Central memory CD8-positive, alpha-beta T cell (primary cell): Measurements from ENCODE around the gene CES3.

Experiments
- ATAC-seq: fragments of 150-1000 bp; cut with Tn5 transposase; replicated peaks from 2 replicates; pipeline ENCODE4 v1.10.0; 2022; ENCODE audit warnings: mild to moderate bottlenecking, moderate FRiP score, moderate number of reproducible peaks; ENCODE audit not compliant: poor library complexity, severe bottlenecking; ENCODE audit errors: extremely low read depth
- DNase-seq, 2 donors: peaks; one replicate each; pipeline ENCODE4 v3.0.0; 2021; ENCODE audit warnings: low spot score in 2 of 2
- H3K27ac Mint-ChIP-seq: one replicate; pipeline ENCODE4 v1.8.0; 2022; ENCODE audit warnings: low read depth, mild to moderate bottlenecking, moderate library complexity, mixed read lengths
- H3K27me3 Mint-ChIP-seq: one replicate; pipeline ENCODE4 v1.8.0; 2022; ENCODE audit warnings: mixed read lengths
- H3K36me3 Mint-ChIP-seq: one replicate; pipeline ENCODE4 v1.8.0; 2022; ENCODE audit warnings: mild to moderate bottlenecking, moderate library complexity, mixed read lengths; ENCODE audit not compliant: insufficient read depth
- H3K4me1 Mint-ChIP-seq: one replicate; pipeline ENCODE4 v1.8.0; 2022; ENCODE audit warnings: mixed read lengths
- H3K4me3 Mint-ChIP-seq: one replicate; pipeline ENCODE4 v1.8.0; 2022; ENCODE audit warnings: mild to moderate bottlenecking, moderate library complexity, mixed read lengths
- H3K9me3 Mint-ChIP-seq: one replicate; pipeline ENCODE4 v1.8.0; 2022; ENCODE audit warnings: mixed read lengths

Gene CES3

DNA sequence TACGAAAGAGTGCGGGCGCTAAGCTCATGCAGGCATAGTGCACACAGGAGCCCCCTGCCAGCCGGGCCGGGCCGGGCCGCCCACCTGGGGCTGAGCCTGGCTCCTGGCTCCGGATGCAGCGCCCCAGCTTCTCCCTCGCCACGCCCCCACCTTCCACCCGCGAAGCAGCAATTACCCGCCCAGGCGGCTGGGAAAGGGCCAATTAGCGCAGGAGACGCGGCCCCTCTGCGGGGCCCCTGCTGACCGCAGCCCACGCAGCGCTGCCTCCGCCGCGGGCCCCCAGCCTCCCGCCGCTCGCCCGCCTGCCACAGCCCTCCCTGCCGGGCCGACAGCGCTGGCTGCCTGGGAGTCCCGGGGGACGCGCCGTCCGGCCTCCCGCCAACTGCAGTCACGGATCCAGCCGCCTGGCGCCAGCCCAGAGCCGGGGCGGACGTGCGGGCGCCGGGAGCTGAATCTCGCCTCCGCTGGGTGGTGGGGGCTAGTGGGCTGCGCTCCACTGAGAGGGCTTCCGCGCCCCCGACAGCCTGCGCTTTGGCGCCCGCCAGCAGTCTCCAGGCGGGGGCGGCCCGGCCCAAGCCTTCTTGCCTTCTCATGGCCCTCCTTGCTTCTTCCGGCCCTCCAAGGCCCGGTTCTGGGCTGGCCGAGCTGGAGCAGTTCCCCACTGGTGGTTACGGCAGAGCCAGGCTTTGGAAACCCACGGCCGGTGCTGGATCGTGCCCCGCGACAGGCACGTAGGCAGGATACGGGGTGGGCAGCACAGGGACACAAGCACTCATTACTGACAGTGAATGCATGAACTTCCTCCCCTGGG is 53.0 kb downstream of the CES3 start:
- Mint-ChIP-seq H3K36me3 (peaks cover 1% of the 10 kb centered on the region), H3K4me3 (peak overlapping the region; percentile 75), H3K4me1 (no peaks in the 10 kb centered on the region), H3K27me3 (no peaks in the 10 kb centered on the region), H3K27ac (peak overlapping the region; percentile 49), H3K9me3 (no peaks in the 10 kb centered on the region)
- ATAC-seq (peak; percentile 53), DNase-seq (peak; percentile 39 to 48)

GRCh38 chr16:67014634-67015312 is 53.7 kb downstream of the CES3 start:
- H3K9me3 Mint-ChIP-seq: no peaks in the 10 kb centered on the region
- peak overlapping the region; percentile 49 for H3K27ac Mint-ChIP-seq
- no peak for DNase-seq
- H3K27me3 Mint-ChIP-seq: no peaks in the 10 kb centered on the region
- H3K4me1 Mint-ChIP-seq: no peaks in the 10 kb centered on the region
- no peak for ATAC-seq
- H3K36me3 Mint-ChIP-seq: peaks cover 1% of the 10 kb centered on the region
- peak overlapping the region; percentile 75 for H3K4me3 Mint-ChIP-seq

- H3K4me3 Mint-ChIP-seq: no peak overlapping the region
- ATAC-seq: no peak
These were observed 54.3 kb downstream of the CES3 start for GRCh38 chr16:67015313-67015731.

GRCh38 chr16:67016143-67016542 is 55.1 kb downstream of the CES3 start:
- H3K4me1 Mint-ChIP-seq: no peaks in the 10 kb centered on the region
- H3K9me3 Mint-ChIP-seq: no peaks in the 10 kb centered on the region
- H3K27ac Mint-ChIP-seq: no peak overlapping the region
- H3K4me3 Mint-ChIP-seq: no peak overlapping the region
- no peaks in the 10 kb centered on the region for H3K36me3 Mint-ChIP-seq
- DNase-seq (no peak), ATAC-seq (no peak)
- no peaks in the 10 kb centered on the region for H3K27me3 Mint-ChIP-seq

More at GRCh38 chr16:67015313-67015731, 54.3 kb downstream of the CES3 start:
- Mint-ChIP-seq H3K27me3 (no peaks in the 10 kb centered on the region), H3K4me1 (no peaks in the 10 kb centered on the region), H3K36me3 (no peaks in the 10 kb centered on the region), H3K27ac (no peak overlapping the region), H3K9me3 (no peaks in the 10 kb centered on the region)
- DNase-seq: no peak

DNA sequence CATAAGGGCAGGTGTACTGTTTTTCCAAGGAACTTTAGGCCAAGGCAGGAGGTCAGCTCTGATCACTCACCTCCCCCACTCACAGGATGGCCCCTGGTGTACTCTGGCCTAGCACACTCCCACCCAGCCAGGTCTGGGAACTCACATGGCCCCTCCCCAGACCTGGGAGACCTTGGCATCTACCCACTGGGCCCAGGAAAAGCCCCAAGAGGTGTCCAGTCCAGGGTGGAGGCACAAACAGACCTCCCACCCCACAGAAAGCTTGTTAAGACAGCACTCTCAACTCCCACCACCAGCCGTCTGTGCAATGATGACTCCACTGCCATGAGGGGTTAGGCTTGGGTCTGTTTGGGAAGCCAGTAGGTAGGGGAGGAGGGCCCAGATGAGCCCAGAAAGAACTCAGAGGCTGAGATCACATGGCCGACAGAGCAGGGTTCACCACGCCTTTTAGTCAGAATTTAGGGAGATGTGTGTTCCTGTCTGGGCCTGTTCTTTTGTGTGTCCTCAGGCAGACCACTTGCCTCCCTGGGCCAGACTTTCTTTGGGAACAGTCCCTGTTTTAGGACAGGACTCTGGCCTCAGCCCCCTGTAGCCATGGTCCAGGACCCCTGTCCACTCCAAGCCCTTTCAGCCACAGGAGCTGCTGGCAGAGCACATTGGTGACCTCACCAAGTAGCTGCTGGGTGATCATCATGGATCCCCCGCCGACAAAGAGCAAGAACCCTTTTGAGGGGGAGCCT is 55.8 kb downstream of the CES3 start:
- H3K4me1 Mint-ChIP-seq: no peaks in the 10 kb centered on the region
- H3K9me3 Mint-ChIP-seq: no peaks in the 10 kb centered on the region
- no peak overlapping the region for H3K27ac Mint-ChIP-seq
- H3K27me3 Mint-ChIP-seq: no peaks in the 10 kb centered on the region
- no peak overlapping the region for H3K4me3 Mint-ChIP-seq
- H3K36me3 Mint-ChIP-seq: no peaks in the 10 kb centered on the region
- DNase-seq (no peak), ATAC-seq (no peak)

GRCh38 chr16:67017421-67017750 is 56.3 kb downstream of the CES3 start:
- H3K4me3 Mint-ChIP-seq: no peak overlapping the region
- ATAC-seq (no peak), DNase-seq (no peak)
- H3K36me3 Mint-ChIP-seq: no peaks in the 10 kb centered on the region
- H3K9me3 Mint-ChIP-seq: no peaks in the 10 kb centered on the region
- H3K4me1 Mint-ChIP-seq: no peaks in the 10 kb centered on the region
- no peaks in the 10 kb centered on the region for H3K27me3 Mint-ChIP-seq
- no peak overlapping the region for H3K27ac Mint-ChIP-seq

DNA sequence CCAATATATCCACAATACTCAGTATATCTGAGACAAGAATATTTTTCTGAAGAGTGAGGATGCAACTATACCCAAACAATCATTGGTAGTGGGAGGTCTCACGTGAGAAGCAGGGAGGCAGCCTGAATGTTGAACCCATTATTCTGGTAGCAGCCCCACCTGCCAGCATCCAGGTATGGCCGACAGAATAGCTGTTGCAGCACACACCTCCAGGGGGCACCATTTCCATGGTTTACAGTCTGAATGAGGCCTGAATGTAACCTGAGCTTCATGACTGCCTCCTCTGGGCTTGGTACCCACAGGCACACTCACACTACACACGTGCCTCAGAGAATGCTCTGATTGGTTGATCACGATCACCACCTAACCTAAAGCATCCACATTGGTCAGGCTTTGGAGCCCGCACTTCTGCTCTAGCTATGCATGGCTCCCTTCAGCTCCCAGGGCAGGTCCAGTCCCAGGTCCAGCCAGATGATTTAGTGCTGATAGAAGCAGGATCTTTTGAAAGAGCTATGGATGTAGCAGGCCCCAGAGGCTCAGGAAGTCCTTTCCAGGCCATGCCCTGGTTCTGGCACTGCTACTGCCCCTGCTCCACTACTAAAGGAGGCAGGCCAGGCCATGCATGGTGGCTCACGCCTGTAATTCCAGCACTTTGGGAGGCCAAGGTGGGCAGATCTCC is 56.9 kb downstream of the CES3 start:
- H3K9me3 Mint-ChIP-seq: no peaks in the 10 kb centered on the region
- no peaks in the 10 kb centered on the region for H3K4me1 Mint-ChIP-seq
- peak; percentile 89 for ATAC-seq
- no peaks in the 10 kb centered on the region for H3K36me3 Mint-ChIP-seq
- DNase-seq: peak; percentile 70 to 73
- H3K27me3 Mint-ChIP-seq: no peaks in the 10 kb centered on the region
- no peak overlapping the region for H3K27ac Mint-ChIP-seq
- no peak overlapping the region for H3K4me3 Mint-ChIP-seq

- Mint-ChIP-seq H3K4me1 (no peaks in the 10 kb centered on the region), H3K27me3 (no peaks in the 10 kb centered on the region), H3K4me3 (no peak overlapping the region), H3K9me3 (no peaks in the 10 kb centered on the region), H3K27ac (no peak overlapping the region), H3K36me3 (no peaks in the 10 kb centered on the region)
- ATAC-seq (no peak), DNase-seq (no peak)
These were observed 58.1 kb downstream of the CES3 start for GRCh38 chr16:67019171-67019570.

DNA sequence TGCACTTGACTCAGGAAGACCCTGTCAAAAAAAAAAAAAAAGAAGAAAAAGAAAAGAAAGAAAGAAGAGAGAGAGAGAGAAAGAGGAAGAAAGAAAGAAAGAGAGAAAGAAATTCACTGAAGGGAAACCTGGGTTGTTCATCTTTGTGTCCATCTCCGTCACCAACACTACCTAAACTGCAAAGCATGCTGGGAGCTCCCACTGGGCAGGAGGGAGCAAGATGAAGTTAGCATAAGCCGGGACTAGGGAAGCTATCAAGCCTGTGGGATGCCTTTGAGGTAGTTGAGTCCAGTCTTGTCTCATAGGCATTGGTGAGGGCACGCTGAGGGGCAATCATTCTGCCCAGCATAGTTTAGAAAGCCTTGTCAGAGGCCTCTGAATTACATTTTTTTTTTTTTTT is 60.3 kb downstream of the CES3 start:
- H3K36me3 Mint-ChIP-seq: no peaks in the 10 kb centered on the region
- no peaks in the 10 kb centered on the region for H3K9me3 Mint-ChIP-seq
- no peak overlapping the region for H3K27ac Mint-ChIP-seq
- ATAC-seq (no peak), DNase-seq (no peak)
- H3K27me3 Mint-ChIP-seq: no peaks in the 10 kb centered on the region
- H3K4me3 Mint-ChIP-seq: no peak overlapping the region
- no peaks in the 10 kb centered on the region for H3K4me1 Mint-ChIP-seq

- DNase-seq (no peak), ATAC-seq (no peak)
- no peaks in the 10 kb centered on the region for H3K27me3 Mint-ChIP-seq
- no peaks in the 10 kb centered on the region for H3K9me3 Mint-ChIP-seq
- H3K36me3 Mint-ChIP-seq: no peaks in the 10 kb centered on the region
- H3K4me1 Mint-ChIP-seq: no peaks in the 10 kb centered on the region
- no peak overlapping the region for H3K27ac Mint-ChIP-seq
- no peak overlapping the region for H3K4me3 Mint-ChIP-seq
These were observed 61.6 kb downstream of the CES3 start for GRCh38 chr16:67022531-67023214.

DNA sequence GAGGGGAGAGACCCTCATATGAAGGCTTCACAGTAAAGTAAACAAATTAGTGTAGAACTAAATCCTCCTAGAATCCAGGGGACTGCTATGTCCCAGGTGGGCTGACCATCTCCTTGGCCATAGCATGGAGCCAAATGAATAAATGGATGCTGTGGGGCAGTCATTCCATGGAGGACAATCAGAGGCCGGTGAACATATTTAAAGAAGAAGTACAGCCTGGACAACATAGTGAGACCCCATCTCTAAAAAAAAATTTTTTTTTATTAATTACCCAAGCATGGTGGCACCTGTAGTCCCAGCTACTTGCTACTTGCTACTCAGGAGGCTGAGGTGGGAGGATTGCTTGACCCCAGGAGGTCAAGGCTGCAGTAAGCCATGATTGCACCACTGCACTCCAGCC is 62.6 kb downstream of the CES3 start:
- H3K9me3 Mint-ChIP-seq: no peaks in the 10 kb centered on the region
- H3K27me3 Mint-ChIP-seq: no peaks in the 10 kb centered on the region
- no peak overlapping the region for H3K4me3 Mint-ChIP-seq
- H3K4me1 Mint-ChIP-seq: no peaks in the 10 kb centered on the region
- H3K36me3 Mint-ChIP-seq: peaks cover 5% of the 10 kb centered on the region
- DNase-seq: no peak
- ATAC-seq: no peak
- no peak overlapping the region for H3K27ac Mint-ChIP-seq
